Heart left ventricle (tissue), 13 donors: Measurements from ENCODE around the gene RELT.

ENCODE experiments used
- CTCF ChIP-seq, 12 donors: fragments of 200-600 bp; sonication (generic) in 4 of 12; IDR thresholded peaks; one replicate each; pipeline versions ENCODE4 v1.5.0 to v1.8.0; 2018 to 2022; ENCODE audit warnings: antibody characterized with exemption in 12 of 12, mild to moderate bottlenecking in 5 of 12
- POLR2A ChIP-seq, 2 donors: fragments of 450-650 bp; IDR thresholded peaks; one replicate each; pipeline ENCODE4 v1.6.1; 2017; ENCODE audit warnings: antibody characterized with exemption in 2 of 2, mild to moderate bottlenecking in 2 of 2, moderate library complexity in 2 of 2
- donor health status: ischemic (EF 13 %, LVEDD 7.1; RV severe dilation, severe dysfunction).
- donor health status: DM: no; HTN: yes; CAD: no.
- donor health status: DM: no; HTN: no; CAD: no.
- donor health status: ischemic (EF 25% LVEDD 6.9; RV normal size, moderate dysfunction).
- donor health status: ischemic (EF 25% LVEDD 5.7; RV mildly dilated, moderate dysfunction).
- donor health status: ischemic (EF 35%, LVEDD 5.7; RV mildly dilated, moderate dysfunction).
- donor health status: nonischemic (EF 11% LVEDD 7.7; RV severe dilation, severe dysfunction).
- donor health status: DM: yes; HTN: yes; CAD: no.
- donor health status: PGD.
- donor health status: ischemic (EF 29% LVEDD 5.4; RV normal size, mild dysfunction).
- donor health status: nonischemic (EF 23%, LVEDD 6.1; RV moderate dilation, normal function).

DNA sequence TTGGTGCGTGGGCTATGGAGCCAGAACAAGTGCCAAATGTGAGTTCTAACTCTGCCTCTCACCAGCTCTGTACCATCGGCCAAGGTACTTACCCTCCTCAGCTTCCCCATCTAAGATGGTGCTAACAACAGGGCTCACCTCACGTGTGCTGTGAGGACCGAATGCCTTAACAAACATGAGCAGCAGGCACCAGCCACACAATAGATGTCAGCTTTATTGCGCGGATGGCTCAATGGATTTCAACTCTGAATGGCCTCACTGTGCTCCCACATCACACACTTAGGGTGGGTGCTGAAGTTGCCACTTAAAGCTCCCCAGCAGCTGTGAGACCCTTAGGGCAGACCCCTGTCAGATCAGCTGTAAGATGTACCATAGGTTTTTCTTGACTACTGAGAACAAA, 24.1 kb downstream of the RELT start:
- TF ChIP-seq POLR2A (IDR thresholded peaks at IDR 0.05) (no peak), CTCF (IDR thresholded peaks at IDR 0.05) (no peak)
